Mesendoderm (in vitro differentiated cells): ENCODE data around the gene IGF2R.

Experiments used
- DNase-seq: peaks from one replicate; pipeline ENCODE4 v3.0.0; 2013
- H2AK5ac ChIP-seq: 2 replicates; pipeline ENCODE4 v1.6.1; 2013; ENCODE audit warnings: low read length, inconsistent platforms
- H2BK120ac ChIP-seq: 2 replicates; pipeline ENCODE4 v1.6.1; 2013; ENCODE audit warnings: low read depth, mild to moderate bottlenecking, low read length, moderate library complexity, mixed read lengths
- H2BK15ac ChIP-seq: replicated peaks from 2 replicates; pipeline ENCODE4 v1.6.1; 2013; ENCODE audit warnings: low read depth, mild to moderate bottlenecking, moderate library complexity
- H2BK5ac ChIP-seq: 2 replicates; pipeline ENCODE4 v1.6.1; 2013; ENCODE audit warnings: low read length, inconsistent platforms
- H3K18ac ChIP-seq: 2 replicates; pipeline ENCODE4 v1.6.1; 2013; ENCODE audit warnings: mild to moderate bottlenecking, low read length, mixed read lengths
- H3K23ac ChIP-seq: one replicate; pipeline ENCODE4 v1.6.1; 2013; ENCODE audit warnings: low read length
- H3K27ac ChIP-seq: 2 replicates; pipeline ENCODE4 v1.5.1; 2013; ENCODE audit warnings: low read depth, mild to moderate bottlenecking, inconsistent platforms, low read length, moderate library complexity
- H3K27me3 ChIP-seq: 2 replicates; pipeline ENCODE4 v1.6.1; 2013; ENCODE audit warnings: low read length, control low read depth, mild to moderate bottlenecking, inconsistent platforms; ENCODE audit not compliant: insufficient read depth, poor library complexity
- H3K36me3 ChIP-seq: 2 replicates; pipeline ENCODE4 v1.6.1; 2013; ENCODE audit warnings: low read length, inconsistent platforms; ENCODE audit not compliant: control insufficient read depth, insufficient read depth
- H3K4ac ChIP-seq: one replicate; pipeline ENCODE4 v1.6.1; 2013; ENCODE audit warnings: low read depth, mild to moderate bottlenecking, low read length, moderate library complexity
- H3K4me1 ChIP-seq: 2 replicates; pipeline ENCODE4 v1.6.1; 2013; ENCODE audit warnings: low read depth, low read length, inconsistent platforms; ENCODE audit not compliant: control insufficient read depth
- H3K4me2 ChIP-seq: 2 replicates; pipeline ENCODE4 v1.6.1; 2013; ENCODE audit warnings: low read length
- H3K4me3 ChIP-seq: 2 replicates; pipeline ENCODE4 v1.5.1; 2013; ENCODE audit warnings: mild to moderate bottlenecking, low read length
- H3K56ac ChIP-seq: one replicate; pipeline ENCODE4 v1.6.1; 2013; ENCODE audit warnings: low read length
- H3K79me1 ChIP-seq: 2 replicates; pipeline ENCODE4 v1.6.1; 2013; ENCODE audit warnings: low read length, inconsistent platforms
- H3K79me2 ChIP-seq: 2 replicates; pipeline ENCODE4 v1.6.1; 2013; ENCODE audit warnings: mild to moderate bottlenecking, low read length; ENCODE audit not compliant: control insufficient read depth, insufficient read depth
- H3K9ac ChIP-seq: 2 replicates; pipeline ENCODE4 v1.6.1; 2013; ENCODE audit warnings: low read length, inconsistent platforms
- H4K5ac ChIP-seq: one replicate; pipeline ENCODE4 v1.6.1; 2013; ENCODE audit warnings: low read length
- H4K8ac ChIP-seq: one replicate; pipeline ENCODE4 v1.6.1; 2013; ENCODE audit warnings: low read depth, mild to moderate bottlenecking, control low read depth, low read length, moderate library complexity
- WGBS: extraction: QIAGEN DNeasy Blood & Tissue Kit; methylation state at CpG from one replicate; pipeline ENCODE4 v1.1.7; 2013; ENCODE audit warnings: low lambda C conversion rate, missing lambda C conversion rate; ENCODE audit not compliant: insufficient coverage; ENCODE audit errors: extremely low coverage; 5-methylcytosine and 5-hydroxymethylcytosine counted together

IGF2R gene

DNA sequence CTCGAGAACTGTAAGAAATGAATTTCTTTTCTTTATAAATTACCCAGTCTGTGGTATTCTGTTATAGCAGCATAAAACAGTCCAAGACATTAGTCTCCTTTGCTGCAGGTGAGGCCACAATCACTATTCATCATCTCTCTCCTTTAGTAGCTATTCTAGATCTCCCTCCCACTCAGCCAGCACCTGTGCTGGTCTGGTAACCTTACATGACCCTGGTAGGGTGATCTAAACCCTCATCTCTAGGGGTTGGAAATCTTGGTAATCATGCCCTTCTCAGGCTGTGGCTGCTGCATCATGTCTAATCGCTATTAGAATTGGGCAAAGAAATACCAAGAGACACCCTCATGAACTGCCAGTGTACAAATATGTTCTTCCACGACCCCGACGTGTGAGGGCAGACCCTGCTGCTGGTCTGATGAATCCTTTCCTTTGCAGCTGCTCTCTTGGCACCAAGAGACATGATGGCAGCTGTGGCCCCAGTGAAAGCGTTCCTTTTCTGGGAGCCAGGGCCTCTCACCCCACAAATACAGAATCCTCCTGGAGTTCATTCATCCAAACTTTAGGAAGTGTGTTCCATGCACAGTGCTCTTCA is 23.0 kb upstream of the IGF2R start:
- Histone ChIP-seq H4K8ac (no peak overlapping the region), H3K9ac (no peak overlapping the region), H3K56ac (no peak overlapping the region), H3K23ac (no peak overlapping the region), H2BK15ac (no peak overlapping the region), H3K4ac (no peak overlapping the region), H3K18ac (no peak overlapping the region), H4K5ac (no peak overlapping the region), H2BK5ac (no peak overlapping the region), H2AK5ac (no peak overlapping the region), H3K4me3 (no peak overlapping the region), H3K27ac (no peak overlapping the region), H3K79me1 (no peaks in the 10 kb centered on the region), H2BK120ac (no peak overlapping the region), H3K79me2 (no peaks in the 10 kb centered on the region), H3K4me2 (no peak overlapping the region), H3K27me3 (no peaks in the 10 kb centered on the region), H3K4me1 (no peaks in the 10 kb centered on the region), H3K36me3 (no peaks in the 10 kb centered on the region)
- no peak for DNase-seq
- WGBS = no CpG with 5 or more reads among the region's 6 CpGs

DNA sequence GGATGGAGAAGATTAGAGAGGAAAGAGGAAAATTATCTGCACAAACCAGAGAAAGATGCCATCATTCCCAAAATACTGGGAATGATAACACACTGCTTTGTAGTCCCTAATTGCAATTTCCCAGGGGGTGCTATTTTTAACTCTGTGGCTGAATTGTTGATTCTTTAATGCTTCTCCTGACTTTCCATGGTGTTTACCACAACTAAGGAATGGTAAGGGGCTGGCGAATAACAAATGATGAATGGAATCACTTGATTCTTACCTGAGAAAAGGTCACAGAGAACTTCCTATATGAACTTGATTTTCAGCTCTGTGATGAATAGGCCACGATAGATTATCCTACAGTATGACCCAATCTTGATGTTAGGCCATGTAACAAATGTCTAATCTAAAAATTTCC is 22.0 kb upstream of the IGF2R start:
- H2BK120ac ChIP-seq = no peak overlapping the region
- H3K56ac ChIP-seq = no peak overlapping the region
- no peak overlapping the region for H3K27ac ChIP-seq
- no peak overlapping the region for H4K8ac ChIP-seq
- H3K27me3 ChIP-seq = no peaks in the 10 kb centered on the region
- WGBS = no CpG with 5 or more reads among the region's 2 CpGs
- H3K4me3 ChIP-seq = no peak overlapping the region
- DNase-seq = no peak
- H4K5ac ChIP-seq = no peak overlapping the region
- H2BK15ac ChIP-seq = no peak overlapping the region
- no peaks in the 10 kb centered on the region for H3K79me2 ChIP-seq
- H3K4me2 ChIP-seq = no peak overlapping the region
- H3K4me1 ChIP-seq = no peaks in the 10 kb centered on the region
- H3K9ac ChIP-seq = no peak overlapping the region
- H2AK5ac ChIP-seq = no peak overlapping the region
- H3K36me3 ChIP-seq = no peaks in the 10 kb centered on the region
- no peak overlapping the region for H3K18ac ChIP-seq
- H2BK5ac ChIP-seq = no peak overlapping the region
- H3K23ac ChIP-seq = no peak overlapping the region
- no peaks in the 10 kb centered on the region for H3K79me1 ChIP-seq
- no peak overlapping the region for H3K4ac ChIP-seq

DNA sequence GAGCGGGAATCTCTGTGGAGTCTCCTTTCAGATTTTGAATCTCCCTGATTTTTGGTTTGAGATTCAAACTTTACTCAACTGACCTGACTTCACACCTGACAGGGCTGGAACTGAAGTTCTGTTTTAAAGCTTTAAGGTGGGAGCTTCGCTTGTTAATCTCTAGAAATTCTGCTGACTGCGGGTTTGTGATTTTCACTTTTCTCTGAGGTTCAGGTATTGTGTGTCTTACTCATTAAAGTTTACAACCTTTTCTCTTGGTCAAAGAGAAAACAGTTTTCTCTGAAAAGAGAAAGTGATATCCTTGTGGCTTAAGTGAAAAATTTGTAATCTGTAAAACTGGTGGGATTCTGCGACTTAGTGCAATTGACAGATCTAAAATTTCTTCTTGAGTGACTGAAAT is 20.7 kb upstream of the IGF2R start:
- H3K79me2 ChIP-seq = no peaks in the 10 kb centered on the region
- no peak overlapping the region for H2BK120ac ChIP-seq
- WGBS = no CpG with 5 or more reads among the region's 4 CpGs
- H2BK15ac ChIP-seq = no peak overlapping the region
- no peak overlapping the region for H3K23ac ChIP-seq
- H3K9ac ChIP-seq = no peak overlapping the region
- no peak overlapping the region for H2AK5ac ChIP-seq
- no peak overlapping the region for H3K4me2 ChIP-seq
- no peak overlapping the region for H3K18ac ChIP-seq
- no peak overlapping the region for H4K5ac ChIP-seq
- no peaks in the 10 kb centered on the region for H3K4me1 ChIP-seq
- no peaks in the 10 kb centered on the region for H3K36me3 ChIP-seq
- no peak overlapping the region for H2BK5ac ChIP-seq
- no peaks in the 10 kb centered on the region for H3K79me1 ChIP-seq
- DNase-seq = no peak
- H3K4me3 ChIP-seq = no peak overlapping the region
- no peak overlapping the region for H4K8ac ChIP-seq
- H3K27me3 ChIP-seq = no peaks in the 10 kb centered on the region
- H3K56ac ChIP-seq = no peak overlapping the region
- no peak overlapping the region for H3K4ac ChIP-seq
- no peak overlapping the region for H3K27ac ChIP-seq

DNA sequence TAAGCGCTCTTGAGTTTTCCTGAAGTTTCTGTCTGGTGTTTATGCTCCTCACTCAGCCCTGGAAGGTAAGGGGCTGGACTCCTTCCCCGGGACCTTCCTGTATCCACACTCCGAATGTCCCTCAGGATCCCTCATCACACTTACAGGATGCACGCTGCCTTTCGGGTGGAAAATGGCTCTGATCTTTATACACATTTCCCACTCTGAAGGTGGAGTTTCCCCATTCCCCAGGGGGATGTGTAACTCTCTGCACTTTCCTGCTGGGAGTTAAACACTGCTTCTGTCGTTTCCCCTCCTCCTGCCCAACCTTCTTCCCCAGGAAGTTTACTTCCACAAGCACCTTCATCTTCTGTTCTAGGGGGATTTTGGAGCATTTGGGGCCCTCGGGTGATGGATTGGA is 17.1 kb upstream of the IGF2R start:
- H3K4me1 ChIP-seq = no peaks in the 10 kb centered on the region
- H3K4me3 ChIP-seq = no peak overlapping the region
- H3K79me2 ChIP-seq = no peaks in the 10 kb centered on the region
- no peak overlapping the region for H3K4me2 ChIP-seq
- H3K23ac ChIP-seq = no peak overlapping the region
- H3K79me1 ChIP-seq = no peaks in the 10 kb centered on the region
- no peaks in the 10 kb centered on the region for H3K27me3 ChIP-seq
- H3K18ac ChIP-seq = no peak overlapping the region
- no peaks in the 10 kb centered on the region for H3K36me3 ChIP-seq
- no peak overlapping the region for H3K4ac ChIP-seq
- no peak overlapping the region for H2BK5ac ChIP-seq
- no peak overlapping the region for H3K56ac ChIP-seq
- no peak overlapping the region for H2BK15ac ChIP-seq
- no peak overlapping the region for H3K9ac ChIP-seq
- H2AK5ac ChIP-seq = no peak overlapping the region
- DNase-seq = no peak
- H4K5ac ChIP-seq = no peak overlapping the region
- no peak overlapping the region for H4K8ac ChIP-seq
- no peak overlapping the region for H3K27ac ChIP-seq
- H2BK120ac ChIP-seq = no peak overlapping the region
- no CpG with 5 or more reads among the region's 7 CpGs for WGBS

DNA sequence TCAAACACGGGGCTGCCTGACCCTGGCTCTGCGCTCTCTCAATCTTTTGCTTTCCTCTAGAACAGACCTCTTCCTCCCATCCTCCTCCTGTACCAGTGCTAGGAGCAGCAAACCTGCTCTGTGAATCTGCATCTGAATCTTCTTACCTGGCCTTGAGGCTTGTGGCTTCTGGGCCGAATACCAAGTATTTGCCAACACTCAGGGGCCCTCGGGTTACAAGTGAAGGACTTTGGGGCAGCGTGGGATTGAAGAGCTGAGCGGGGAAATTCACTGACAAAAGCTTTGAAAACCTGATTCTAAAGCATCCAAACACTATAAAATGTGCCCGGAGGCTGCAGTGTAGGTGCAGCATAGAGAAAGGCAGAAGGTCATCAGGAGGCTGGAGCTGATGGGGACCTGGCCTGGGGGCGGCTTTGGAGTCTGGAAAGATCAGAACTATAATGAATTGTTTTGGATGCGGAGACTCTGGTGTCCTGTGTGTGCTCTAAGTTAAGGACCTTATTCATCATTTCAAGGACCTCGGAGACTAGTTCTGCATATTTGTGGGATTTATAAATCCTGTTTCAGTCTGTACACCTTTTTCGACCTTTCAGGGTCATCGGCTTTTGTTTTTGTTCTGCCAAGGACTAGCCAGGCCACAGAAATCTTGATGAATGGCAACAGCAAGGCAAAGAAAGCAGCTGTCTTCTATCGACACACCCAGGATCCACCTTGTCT is 16.4 kb upstream of the IGF2R start:
- Histone ChIP-seq H2BK5ac (no peak overlapping the region), H2BK120ac (no peak overlapping the region), H3K9ac (no peak overlapping the region), H3K27ac (no peak overlapping the region), H3K79me1 (no peaks in the 10 kb centered on the region), H3K4me3 (no peak overlapping the region), H3K23ac (no peak overlapping the region), H3K36me3 (no peaks in the 10 kb centered on the region), H3K18ac (no peak overlapping the region), H4K8ac (no peak overlapping the region), H2AK5ac (no peak overlapping the region), H3K4ac (no peak overlapping the region), H3K56ac (no peak overlapping the region), H3K27me3 (no peaks in the 10 kb centered on the region), H3K4me1 (no peaks in the 10 kb centered on the region), H3K79me2 (no peaks in the 10 kb centered on the region), H3K4me2 (no peak overlapping the region), H2BK15ac (no peak overlapping the region), H4K5ac (no peak overlapping the region)
- no CpG with 5 or more reads among the region's 13 CpGs for WGBS
- DNase-seq = no peak
